Measurements from ENCODE around the gene KANK2.

GRCh38 chr19:11159598-11160439 lies 37.5 kb downstream of the KANK2 start:
- TF ChIP-seq SIN3A (IDR thresholded peaks at IDR 0.05; ENCODE audit: low read depth, low read length) = no peak
- no peak for TF ChIP-seq SUPT20H (IDR thresholded peaks at IDR 0.05; ENCODE audit: borderline replicate concordance, control insufficient read depth, low read depth, low read length)
- TF ChIP-seq BACH1 (IDR thresholded peaks at IDR 0.05; ENCODE audit: borderline replicate concordance) = no peak
- TF ChIP-seq IRF3 (IDR thresholded peaks at IDR 0.05) = no peak
- no peak for TF ChIP-seq SMAD1 (IDR thresholded peaks at IDR 0.05; ENCODE audit: low read depth, partially characterized antibody)
- no peak for TF ChIP-seq CTCF (IDR thresholded peaks at IDR 0.05 in 2 of 3, conservative IDR thresholded peaks at IDR 0.05 in 1 of 3; ENCODE audit: control insufficient read depth in 2 of 3, extremely low read depth in 1 of 3, insufficient read depth in 1 of 3, low read depth in 3 of 3, low read length in 3 of 3)
- no peak for TF ChIP-seq CREM (IDR thresholded peaks at IDR 0.05; ENCODE audit: low read depth)
- no peak for TF ChIP-seq RELA (IDR thresholded peaks at IDR 0.05; ENCODE audit: borderline replicate concordance, partially characterized antibody)
- TF ChIP-seq EP300 (IDR thresholded peaks at IDR 0.05; ENCODE audit: borderline replicate concordance in 1 of 2, control insufficient read depth in 1 of 2, low read depth in 2 of 2, low read length in 2 of 2) = no peak
- TF ChIP-seq POLR2A (IDR thresholded peaks at IDR 0.05; ENCODE audit: low read depth, low read length) = no peak
- no peak for TF ChIP-seq CEBPB (IDR thresholded peaks at IDR 0.05; ENCODE audit: borderline replicate concordance in 1 of 2, low read depth in 2 of 2, low read length in 2 of 2)
- TF ChIP-seq ESRRA (IDR thresholded peaks at IDR 0.05; ENCODE audit: low read length) = no peak
- no peak for TF ChIP-seq POLR2AphosphoS5 (IDR thresholded peaks at IDR 0.05; ENCODE audit: low read length)
- no peak for TF ChIP-seq REST (IDR thresholded peaks at IDR 0.05; ENCODE audit: low read depth, low read length)

All from GM12878 (cell line).